GM20000 (cell line): ENCODE measurements around the gene NWD2.

Source experiments
- DNase-seq: peaks from one replicate; pipeline ENCODE4 v3.0.0; 2012; ENCODE audit warnings: low spot score
- CTCF ChIP-seq: IDR thresholded peaks from 2 replicates; pipeline ENCODE4 v1.5.1; 2012; ENCODE audit warnings: mild to moderate bottlenecking, control low read depth; ENCODE audit errors: extremely low read depth, missing control alignments

Gene NWD2

GRCh38 chr4:37430718-37431416, 186.3 kb downstream of the NWD2 start:
- no peak for TF ChIP-seq CTCF
- no peak for DNase-seq

DNA sequence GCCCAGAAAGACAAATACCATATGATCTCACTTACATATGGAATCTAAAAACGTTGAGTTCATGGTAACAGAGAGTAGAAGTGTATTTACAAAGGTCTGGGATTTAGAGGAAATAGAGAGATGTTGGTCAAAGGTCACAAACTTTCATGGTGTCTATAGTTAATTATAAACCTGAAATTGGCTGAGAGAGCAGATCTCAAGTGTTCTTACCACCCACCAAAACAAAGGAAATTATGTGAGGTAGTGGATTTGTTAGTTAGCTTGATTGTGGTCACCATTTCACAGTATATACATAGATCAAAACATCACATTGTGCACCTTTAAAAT, 186.8 kb downstream of the NWD2 start:
- no peak for DNase-seq
- no peak for TF ChIP-seq CTCF

- no peak for DNase-seq
- no peak for TF ChIP-seq CTCF
Measured at GRCh38 chr4:37434469-37434868, 189.9 kb downstream of the NWD2 start.

DNA sequence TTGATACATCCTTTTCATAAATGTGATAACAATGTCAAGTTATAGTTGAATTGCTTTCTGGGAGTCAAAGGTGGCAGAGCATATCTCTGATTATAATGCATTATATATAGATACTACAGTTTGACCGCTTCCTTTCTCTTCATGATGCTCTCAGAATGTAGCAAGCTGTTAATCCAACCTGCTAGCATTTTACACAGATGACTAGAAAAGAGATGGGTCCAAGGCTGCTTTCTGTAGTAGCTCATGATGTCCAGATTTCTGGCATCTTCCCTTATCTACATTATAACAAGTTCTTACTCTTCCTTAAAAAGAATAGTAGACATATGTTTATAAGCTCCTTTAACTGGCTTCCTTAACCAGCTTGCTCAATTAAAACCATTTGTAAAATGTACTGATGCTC, 192.0 kb downstream of the NWD2 start:
- TF ChIP-seq CTCF: no peak
- no peak for DNase-seq

DNA sequence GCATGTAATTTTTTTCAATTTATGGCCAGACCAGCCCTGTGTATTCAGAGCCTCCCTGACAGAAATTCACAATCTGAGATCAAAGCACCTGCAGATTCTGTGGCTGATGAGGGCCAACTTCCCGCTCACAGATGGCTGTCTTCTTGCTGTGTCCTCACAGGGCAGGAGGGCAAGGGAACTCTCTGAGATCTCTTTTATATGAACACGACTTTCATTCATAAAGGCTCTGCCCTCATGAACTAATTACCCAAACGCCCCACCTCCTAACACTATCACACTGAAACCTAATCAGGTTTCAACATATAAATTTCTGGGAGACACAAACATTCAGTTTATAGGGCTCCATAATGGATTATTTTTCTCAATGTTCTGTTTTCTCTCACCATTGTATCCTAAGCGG, 192.6 kb downstream of the NWD2 start:
- no peak for DNase-seq
- no peak for TF ChIP-seq CTCF

- no peak for TF ChIP-seq CTCF
- DNase-seq: no peak
Measured at GRCh38 chr4:37438564-37439279, 194.2 kb downstream of the NWD2 start.

DNA sequence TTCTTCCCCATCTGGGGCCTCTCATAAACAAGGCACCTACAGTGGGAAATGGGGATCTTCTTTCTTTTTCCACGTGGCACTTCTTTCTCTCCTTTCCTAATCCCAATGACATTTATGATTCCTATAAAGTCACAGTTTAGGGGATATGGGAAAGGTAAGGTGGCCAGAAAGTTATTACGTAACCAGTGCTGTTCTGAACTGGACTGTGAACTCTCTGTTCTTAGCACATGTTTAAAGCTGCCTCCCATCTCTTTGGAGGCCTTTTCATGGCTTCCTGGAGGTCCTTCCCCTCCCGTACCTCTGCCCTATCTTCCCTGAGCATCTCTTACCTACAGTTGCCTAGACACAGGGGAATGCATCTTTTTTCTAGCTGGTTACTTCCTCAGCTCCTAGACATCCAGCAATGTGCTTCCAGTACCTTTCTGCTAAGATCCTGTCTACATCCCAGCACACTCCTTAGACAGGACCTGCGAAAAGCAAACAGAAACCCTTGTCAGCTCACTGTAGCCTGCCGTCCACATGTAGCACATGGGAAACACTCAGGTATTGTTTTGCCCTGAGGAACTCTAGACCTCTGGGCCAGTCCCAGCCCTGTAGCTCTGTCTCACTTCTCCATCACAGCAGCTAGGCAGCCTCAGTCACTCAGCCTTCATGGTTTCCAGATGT, 195.4 kb downstream of the NWD2 start:
- no peak for DNase-seq
- no peak for TF ChIP-seq CTCF
